Osteoblast (primary cell): ENCODE measurements around the gene MSL3B.
A peak's percentile ranks its signal among the peaks of the same experiment; 100 is the strongest.

Source experiments
- DNase-seq: peaks from one replicate; pipeline ENCODE4 v3.0.0; 2011; ENCODE audit warnings: low spot score, mixed read lengths; ENCODE audit not compliant: insufficient read length; ENCODE audit errors: missing footprints
- H2AFZ ChIP-seq: 2 replicates; pipeline ENCODE4 v1.6.0; 2011; ENCODE audit warnings: mild to moderate bottlenecking, low read length
- H3K27ac ChIP-seq: 2 replicates; pipeline ENCODE4 v1.5.1; 2011; ENCODE audit warnings: mild to moderate bottlenecking, low read depth, low read length, moderate library complexity
- H3K27me3 ChIP-seq: 2 replicates; pipeline ENCODE4 v1.6.0; 2012; ENCODE audit warnings: mild to moderate bottlenecking, control low read depth, inconsistent platforms, low read length, moderate library complexity; ENCODE audit not compliant: insufficient read depth
- H3K36me3 ChIP-seq: 2 replicates; pipeline ENCODE4 v1.5.1; 2011; ENCODE audit warnings: mild to moderate bottlenecking, low read length, control low read depth, moderate library complexity; ENCODE audit not compliant: insufficient read depth
- H3K4me1 ChIP-seq: 2 replicates; pipeline ENCODE4 v1.5.1; 2011; ENCODE audit warnings: mild to moderate bottlenecking, low read length, control low read depth, moderate library complexity; ENCODE audit not compliant: insufficient read depth
- H3K4me2 ChIP-seq: 2 replicates; pipeline ENCODE4 v1.6.0; 2011; ENCODE audit warnings: mild to moderate bottlenecking, low read length; ENCODE audit not compliant: insufficient read depth
- H3K4me3 ChIP-seq: fragments of 200-600 bp; sonication (generic); 3 replicates; pipeline ENCODE4 v1.5.1; 2012; ENCODE audit warnings: mild to moderate bottlenecking, low read length, inconsistent platforms; ENCODE audit not compliant: insufficient read depth
- H3K79me2 ChIP-seq: 2 replicates; pipeline ENCODE4 v1.6.0; 2012; ENCODE audit warnings: mild to moderate bottlenecking, low read length, control low read depth, inconsistent platforms; ENCODE audit not compliant: insufficient read depth
- H3K9me3 ChIP-seq: 2 replicates; pipeline ENCODE4 v1.5.1; 2011; ENCODE audit warnings: low read depth, low read length, control low read depth
- H4K20me1 ChIP-seq: 2 replicates; pipeline ENCODE4 v1.6.0; 2012; ENCODE audit warnings: mild to moderate bottlenecking, low read length, control low read depth; ENCODE audit not compliant: insufficient read depth
- CTCF ChIP-seq: IDR thresholded peaks from 2 replicates; pipeline ENCODE4 v1.5.1; 2011; ENCODE audit warnings: mild to moderate bottlenecking, low read depth, low read length, moderate library complexity; ENCODE audit errors: extremely low read depth

MSL3B gene

GRCh38 chr2:233831861-233832260 lies 36.3 kb downstream of the MSL3B start:
- Histone ChIP-seq H3K4me2 (no peak overlapping the region), H3K9me3 (no peaks in the 10 kb centered on the region), H4K20me1 (no peaks in the 10 kb centered on the region), H2AFZ (no peak overlapping the region), H3K79me2 (peaks cover 11% of the 10 kb centered on the region), H3K36me3 (no peaks in the 10 kb centered on the region), H3K27me3 (no peaks in the 10 kb centered on the region), H3K4me3 (no peak overlapping the region), H3K27ac (peak overlapping the region; percentile 31), H3K4me1 (peaks cover 4% of the 10 kb centered on the region)
- no peak for TF ChIP-seq CTCF
- DNase-seq = peak; percentile 22

DNA sequence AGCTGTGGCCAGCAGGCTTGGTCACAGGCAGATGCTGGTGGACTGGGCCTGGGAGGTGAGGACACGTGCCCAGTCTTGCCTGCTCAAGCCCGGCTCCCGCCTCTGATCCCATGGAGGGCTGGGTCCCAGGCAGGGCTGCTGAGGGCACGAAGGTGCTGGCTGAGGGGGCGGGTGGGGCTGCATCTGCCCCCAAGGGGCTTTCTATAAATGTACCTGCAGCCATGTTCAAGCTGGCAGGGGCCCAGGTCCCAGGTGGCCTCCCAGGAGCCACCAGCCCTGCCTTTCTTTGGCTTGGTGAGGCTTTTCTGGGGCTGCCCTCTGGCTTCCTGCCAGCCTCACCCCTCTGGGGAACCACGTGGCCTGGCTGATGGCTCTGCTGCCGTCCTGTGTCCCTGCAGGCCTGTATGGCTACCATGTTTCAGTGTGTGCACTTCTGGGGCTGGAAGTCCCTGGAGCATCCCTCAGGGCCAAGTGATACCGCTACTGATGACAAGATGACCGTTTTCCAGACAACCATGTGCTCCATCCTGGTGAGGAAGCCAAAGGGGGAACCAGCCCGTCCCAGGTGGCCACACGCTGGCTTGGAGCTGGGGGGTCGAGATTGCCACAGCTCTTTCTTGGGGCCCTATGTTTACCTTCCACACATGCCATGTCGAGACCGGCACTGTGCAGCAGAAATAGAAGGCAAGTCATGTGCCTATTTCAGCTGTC lies 37.0 kb downstream of the MSL3B start:
- peaks cover 6% of the 10 kb centered on the region for H3K79me2 ChIP-seq
- H2AFZ ChIP-seq = no peak overlapping the region
- DNase-seq = peak; percentile 17
- H3K27me3 ChIP-seq = no peaks in the 10 kb centered on the region
- H3K9me3 ChIP-seq = no peaks in the 10 kb centered on the region
- TF ChIP-seq CTCF = no peak
- H3K36me3 ChIP-seq = no peaks in the 10 kb centered on the region
- peaks cover 4% of the 10 kb centered on the region for H3K4me1 ChIP-seq
- H3K4me2 ChIP-seq = no peak overlapping the region
- H3K27ac ChIP-seq = no peak overlapping the region
- H4K20me1 ChIP-seq = no peaks in the 10 kb centered on the region
- no peak overlapping the region for H3K4me3 ChIP-seq

- H3K9me3 ChIP-seq = no peaks in the 10 kb centered on the region
- peak; percentile 47 for DNase-seq
- H3K27ac ChIP-seq = no peak overlapping the region
- no peak overlapping the region for H3K4me3 ChIP-seq
- no peaks in the 10 kb centered on the region for H3K79me2 ChIP-seq
- no peaks in the 10 kb centered on the region for H3K36me3 ChIP-seq
- H2AFZ ChIP-seq = no peak overlapping the region
- H4K20me1 ChIP-seq = no peaks in the 10 kb centered on the region
- no peak overlapping the region for H3K4me2 ChIP-seq
- H3K4me1 ChIP-seq = peaks cover 4% of the 10 kb centered on the region
- no peaks in the 10 kb centered on the region for H3K27me3 ChIP-seq
- TF ChIP-seq CTCF = no peak
Measured at GRCh38 chr2:233830111-233830802, 37.9 kb downstream of the MSL3B start.
